Bronchial epithelial cell (primary cell): ENCODE results near the gene TECTA. TPM values are rescaled to one million over a fixed set of nuclear protein-coding genes. Genes with fewer than 3 reads are reported as not detected.
"Not testable (repeated sequence)": the region's sequence is repeated elsewhere in the genome, so short reads cannot be mapped to it uniquely, and the experiment has no call there.

Source experiments
- DNase-seq: peaks from one replicate; pipeline ENCODE4 v3.0.0-alpha.2; 2010; ENCODE audit warnings: low read depth
- FAIRE-seq: peaks from 2 replicates; lab custom pipeline; 2011; peaks lifted over from hg19 to GRCh38; lab: Jason Lieb, UNC
- H3K27me3 ChIP-seq: 2 replicates; pipeline ENCODE4 v1.5.1; 2011; ENCODE audit warnings: low read length; ENCODE audit not compliant: control insufficient read depth, insufficient read depth
- H3K36me3 ChIP-seq: 2 replicates; pipeline ENCODE4 v1.5.1; 2011; ENCODE audit warnings: low read length; ENCODE audit not compliant: control insufficient read depth, insufficient read depth
- H3K4me3 ChIP-seq: 2 replicates; pipeline ENCODE4 v1.5.1; 2011; ENCODE audit warnings: mild to moderate bottlenecking, low read depth, low read length, control low read depth
- CTCF ChIP-seq: IDR thresholded peaks from 2 replicates; pipeline ENCODE4 v1.5.1; 2011; ENCODE audit warnings: mild to moderate bottlenecking, moderate library complexity, low read length, control low read depth, inconsistent platforms; ENCODE audit not compliant: insufficient read depth, severe bottlenecking
- total RNA-seq: library from RNA; depleted of rRNA; stranded (reverse); fragments of >200 nt; gene quantifications from 2 replicates; pipeline ENCODE4 v1.2.1, GENCODE V29; 2014

TECTA gene
- total RNA-seq, 1 donor from 2014 or later: under 0.01 TPM

GRCh38 chr11:121157756-121158155 lies 56.7 kb downstream of the TECTA start:
- Histone ChIP-seq H3K4me3 (no peak overlapping the region), H3K27me3 (no peaks in the 10 kb centered on the region), H3K36me3 (no peaks in the 10 kb centered on the region)
- FAIRE-seq (no peak), DNase-seq (no peak)
- TF ChIP-seq CTCF: no peak

GRCh38 chr11:121159741-121160140 lies 58.7 kb downstream of the TECTA start:
- no peaks in the 10 kb centered on the region for H3K27me3 ChIP-seq
- no peak for TF ChIP-seq CTCF

DNA sequence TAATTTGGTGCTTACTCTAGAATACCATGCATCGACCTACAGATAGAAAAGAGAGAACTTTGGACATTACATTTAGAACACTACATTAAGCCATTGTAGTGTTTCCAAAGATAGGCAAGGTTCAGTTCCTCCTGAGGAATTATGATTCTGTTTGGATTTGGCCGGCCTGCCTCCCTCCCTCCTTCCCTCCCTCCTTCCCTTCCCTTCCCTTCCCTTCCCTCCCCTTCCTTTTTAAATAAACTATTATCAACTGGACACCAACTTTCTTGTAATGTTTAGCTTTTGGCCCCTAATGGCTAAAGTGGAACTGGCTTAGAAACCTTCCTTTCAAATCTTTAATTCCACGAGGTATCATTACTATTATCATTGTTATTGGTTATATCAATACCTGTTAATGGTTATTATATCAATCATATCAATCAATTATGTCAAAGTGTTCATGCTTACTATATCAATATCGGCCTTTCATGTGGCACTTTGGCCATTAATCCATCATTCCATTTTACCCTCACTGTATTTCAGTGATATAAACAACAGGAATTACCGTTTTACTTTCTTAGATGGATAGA lies 60.4 kb downstream of the TECTA start:
- DNase-seq: no peak
- H3K27me3 ChIP-seq: peaks cover 2% of the 10 kb centered on the region
- no peak for FAIRE-seq
- TF ChIP-seq CTCF: no peak
- H3K4me3 ChIP-seq: no peak overlapping the region
- H3K36me3 ChIP-seq: no peaks in the 10 kb centered on the region

More at GRCh38 chr11:121159741-121160140, 58.7 kb downstream of the TECTA start:
- FAIRE-seq (no peak), DNase-seq (no peak)
- Histone ChIP-seq H3K36me3 (no peaks in the 10 kb centered on the region), H3K4me3 (no peak overlapping the region)

GRCh38 chr11:121163658-121164308 lies 62.7 kb downstream of the TECTA start:
- H3K27me3 ChIP-seq: peaks cover 2% of the 10 kb centered on the region

GRCh38 chr11:121177629-121178028 lies 76.6 kb downstream of the TECTA start:
- not testable (repeated sequence) for H3K27me3 ChIP-seq, DNase-seq, FAIRE-seq, H3K36me3 ChIP-seq, H3K4me3 ChIP-seq

More at GRCh38 chr11:121163658-121164308, 62.7 kb downstream of the TECTA start:
- Histone ChIP-seq H3K36me3 (no peaks in the 10 kb centered on the region), H3K4me3 (no peak overlapping the region)
- FAIRE-seq (no peak), DNase-seq (peak; percentile 49)
- TF ChIP-seq CTCF: no peak

DNA sequence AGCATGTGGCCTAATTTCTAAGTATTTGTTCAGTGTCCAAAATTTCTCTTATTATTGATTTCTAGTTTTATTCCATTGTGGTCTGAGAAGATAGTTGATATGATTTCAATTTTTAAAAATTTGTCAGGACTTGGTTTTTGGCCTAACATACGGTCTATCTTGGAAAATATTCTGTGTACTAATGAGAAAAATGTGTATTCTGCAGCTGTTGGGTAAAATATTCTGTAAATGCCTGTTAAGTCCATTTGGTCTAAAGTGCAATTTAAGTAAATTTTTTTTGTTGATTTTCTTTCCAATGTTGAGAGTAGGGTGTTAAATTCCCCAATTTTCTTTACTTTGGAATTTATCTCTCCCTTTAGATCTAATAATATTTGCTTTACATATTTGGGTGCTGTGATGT lies 78.3 kb downstream of the TECTA start:
- DNase-seq: no peak
- H3K36me3 ChIP-seq: no peaks in the 10 kb centered on the region
- H3K4me3 ChIP-seq: no peak overlapping the region
- no peak for TF ChIP-seq CTCF
- FAIRE-seq: no peak
- no peaks in the 10 kb centered on the region for H3K27me3 ChIP-seq
